OCI-LY1 (cell line): ENCODE data around the gene HAUS2.

Source experiments
- H2AFZ ChIP-seq: fragments of 200-600 bp; sonication (generic), shearing (Covaris generic); 2 replicates; pipeline ENCODE4 v1.6.0; 2014; ENCODE audit warnings: antibody characterized with exemption, mild to moderate bottlenecking, low read length
- H3F3A ChIP-seq: fragments of 200-600 bp; sonication (generic), shearing (Covaris generic); 2 replicates; pipeline ENCODE4 v1.6.0; 2014; ENCODE audit warnings: mild to moderate bottlenecking, antibody characterized with exemption, low read length, moderate library complexity; ENCODE audit not compliant: insufficient read depth
- H3K27ac ChIP-seq: fragments of 200-600 bp; sonication (generic); 2 replicates; pipeline ENCODE4 v1.5.1; 2014; ENCODE audit warnings: low read length, mixed run types, mild to moderate bottlenecking, low read depth; ENCODE audit not compliant: poor library complexity, severe bottlenecking
- H3K27me3 ChIP-seq: fragments of 200-600 bp; sonication (generic); 2 replicates; pipeline ENCODE4 v1.6.0; 2014; ENCODE audit warnings: antibody characterized with exemption, mild to moderate bottlenecking, low read length, moderate library complexity; ENCODE audit not compliant: insufficient read depth
- H3K36me3 ChIP-seq: fragments of 200-600 bp; sonication (generic); 2 replicates; pipeline ENCODE4 v1.6.1; 2014; ENCODE audit warnings: mild to moderate bottlenecking, antibody characterized with exemption, low read length, moderate library complexity, mixed read lengths; ENCODE audit not compliant: insufficient read depth
- H3K4me1 ChIP-seq: fragments of 200-600 bp; sonication (generic); 2 replicates; pipeline ENCODE4 v1.5.1; 2014; ENCODE audit warnings: mild to moderate bottlenecking, low read length, moderate library complexity; ENCODE audit not compliant: insufficient read depth, severe bottlenecking
- H3K4me2 ChIP-seq: fragments of 200-600 bp; sonication (generic), shearing (Covaris generic); 2 replicates; pipeline ENCODE4 v1.6.1; 2014; ENCODE audit warnings: low read length
- H3K4me3 ChIP-seq: fragments of 200-600 bp; sonication (generic); 2 replicates; pipeline ENCODE4 v1.5.1; 2014; ENCODE audit warnings: low read length, low read depth, mild to moderate bottlenecking, mixed read lengths; ENCODE audit not compliant: poor library complexity, severe bottlenecking
- H3K79me2 ChIP-seq: fragments of 200-600 bp; shearing (Covaris generic); 2 replicates; pipeline ENCODE4 v1.6.1; 2016; ENCODE audit warnings: mixed run types, low read length, mixed read lengths; ENCODE audit not compliant: insufficient read depth
- H3K9ac ChIP-seq: fragments of 200-600 bp; sonication (generic), shearing (Covaris generic); 2 replicates; pipeline ENCODE4 v1.6.1; 2014; ENCODE audit warnings: mild to moderate bottlenecking, low read length, mixed read lengths
- H3K9me2 ChIP-seq: fragments of 200-600 bp; sonication (generic), shearing (Covaris generic); 2 replicates; pipeline ENCODE4 v1.6.1; 2014; ENCODE audit warnings: low read depth, mild to moderate bottlenecking, low read length, mixed read lengths
- H3K9me3 ChIP-seq: fragments of 200-600 bp; shearing (Covaris generic); 2 replicates; pipeline ENCODE4 v1.6.1; 2014; ENCODE audit warnings: low read length, mixed read lengths
- H4K20me1 ChIP-seq: fragments of 200-600 bp; sonication (generic), shearing (Covaris generic); 2 replicates; pipeline ENCODE4 v1.6.0; 2016; ENCODE audit warnings: mild to moderate bottlenecking, low read length; ENCODE audit not compliant: insufficient read depth
- CTCF ChIP-seq: fragments of 200-600 bp; sonication (generic), shearing (Covaris generic); IDR thresholded peaks from 2 replicates; pipeline ENCODE4 v1.5.1; 2017; ENCODE audit warnings: mild to moderate bottlenecking, antibody characterized with exemption, low read length, moderate library complexity, mixed read lengths
- EZH2 ChIP-seq: fragments of 200-600 bp; sonication (generic), shearing (Covaris generic); IDR thresholded peaks from 2 replicates; pipeline ENCODE4 v1.8.0; 2017; ENCODE audit warnings: borderline replicate concordance, mixed run types, mild to moderate bottlenecking, antibody characterized with exemption, low read length, moderate library complexity, mixed read lengths

HAUS2 gene

GRCh38 chr15:42558739-42559138 lies 10.1 kb downstream of the HAUS2 start:
- H3K79me2 ChIP-seq, result peaks cover 37% of the 10 kb centered on the region
- no peaks in the 10 kb centered on the region for H3K4me1 ChIP-seq
- no peak overlapping the region for H3K9ac ChIP-seq
- H3K4me3 ChIP-seq, result no peak overlapping the region
- no peaks in the 10 kb centered on the region for H3K27me3 ChIP-seq
- H3K9me2 ChIP-seq, result no peaks in the 10 kb centered on the region
- H4K20me1 ChIP-seq, result 0 out of 2 replicates have a peak, but pooled peaks cover 2% of the 10 kb centered on the region
- no peaks in the 10 kb centered on the region for H3K9me3 ChIP-seq
- H3K27ac ChIP-seq, result no peak overlapping the region
- H2AFZ ChIP-seq, result no peak overlapping the region
- H3K36me3 ChIP-seq, result peaks cover 87% of the 10 kb centered on the region
- H3K4me2 ChIP-seq, result no peak overlapping the region
- TF ChIP-seq CTCF, result no peak
- no peak for TF ChIP-seq EZH2
- no peaks in the 10 kb centered on the region for H3F3A ChIP-seq

- Histone ChIP-seq H4K20me1 (no peaks in the 10 kb centered on the region), H3K9me2 (no peaks in the 10 kb centered on the region), H3K79me2 (no peaks in the 10 kb centered on the region), H3K27me3 (no peaks in the 10 kb centered on the region), H3F3A (no peaks in the 10 kb centered on the region), H3K27ac (peak within 1 kb of the TSS; percentile 30), H3K4me3 (peak within 1 kb of the TSS; percentile 77), H3K4me2 (peak within 1 kb of the TSS; percentile 92), H3K9ac (peak within 1 kb of the TSS; percentile 79), H3K36me3 (no peaks in the 10 kb centered on the region), H3K9me3 (no peaks in the 10 kb centered on the region), H3K4me1 (peaks cover 37% of the 10 kb centered on the region), H2AFZ (no peak within 1 kb of the TSS)
- no peak for TF ChIP-seq EZH2
- no peak for TF ChIP-seq CTCF
Measured at GRCh38 chr15:42575188-42576039, 26.8 kb downstream of the HAUS2 start, which contains the start of gene STARD9. Gene STARD9 (plus strand): TSS chr15:42575606. CDS start chr15:42575716, 110 bp downstream.

- H3K79me2 ChIP-seq, result no peaks in the 10 kb centered on the region
- H3K27me3 ChIP-seq, result no peaks in the 10 kb centered on the region
- H3K4me2 ChIP-seq, result peak overlapping the region; percentile 92
- no peaks in the 10 kb centered on the region for H4K20me1 ChIP-seq
- no peaks in the 10 kb centered on the region for H3K9me2 ChIP-seq
- H3K4me1 ChIP-seq, result peaks cover 41% of the 10 kb centered on the region
- peak overlapping the region; percentile 79 for H3K9ac ChIP-seq
- H3K9me3 ChIP-seq, result no peaks in the 10 kb centered on the region
- no peak for TF ChIP-seq CTCF
- no peaks in the 10 kb centered on the region for H3F3A ChIP-seq
- H2AFZ ChIP-seq, result no peak overlapping the region
- H3K4me3 ChIP-seq, result peak overlapping the region; percentile 77
- peak overlapping the region; percentile 6 for H3K27ac ChIP-seq
- no peaks in the 10 kb centered on the region for H3K36me3 ChIP-seq
Measured at GRCh38 chr15:42576040-42576594, 27.5 kb downstream of the HAUS2 start.
